SH-SY5Y (cell line): Measurements from ENCODE around the gene MGAT2.

Experiments used
- GATA2 ChIP-seq: IDR thresholded peaks from 2 replicates; pipeline ENCODE4 v1.6.1; 2011; ENCODE audit warnings: mild to moderate bottlenecking, low read depth, low read length
- GATA3 ChIP-seq: IDR thresholded peaks from 2 replicates; pipeline ENCODE4 v1.6.1; 2011; ENCODE audit warnings: low read depth, mild to moderate bottlenecking, low read length, moderate library complexity

MGAT2 gene

GRCh38 chr14:49633640-49634546, 13.3 kb downstream of the MGAT2 start:
- TF ChIP-seq GATA2: no peak
- no peak for TF ChIP-seq GATA3

DNA sequence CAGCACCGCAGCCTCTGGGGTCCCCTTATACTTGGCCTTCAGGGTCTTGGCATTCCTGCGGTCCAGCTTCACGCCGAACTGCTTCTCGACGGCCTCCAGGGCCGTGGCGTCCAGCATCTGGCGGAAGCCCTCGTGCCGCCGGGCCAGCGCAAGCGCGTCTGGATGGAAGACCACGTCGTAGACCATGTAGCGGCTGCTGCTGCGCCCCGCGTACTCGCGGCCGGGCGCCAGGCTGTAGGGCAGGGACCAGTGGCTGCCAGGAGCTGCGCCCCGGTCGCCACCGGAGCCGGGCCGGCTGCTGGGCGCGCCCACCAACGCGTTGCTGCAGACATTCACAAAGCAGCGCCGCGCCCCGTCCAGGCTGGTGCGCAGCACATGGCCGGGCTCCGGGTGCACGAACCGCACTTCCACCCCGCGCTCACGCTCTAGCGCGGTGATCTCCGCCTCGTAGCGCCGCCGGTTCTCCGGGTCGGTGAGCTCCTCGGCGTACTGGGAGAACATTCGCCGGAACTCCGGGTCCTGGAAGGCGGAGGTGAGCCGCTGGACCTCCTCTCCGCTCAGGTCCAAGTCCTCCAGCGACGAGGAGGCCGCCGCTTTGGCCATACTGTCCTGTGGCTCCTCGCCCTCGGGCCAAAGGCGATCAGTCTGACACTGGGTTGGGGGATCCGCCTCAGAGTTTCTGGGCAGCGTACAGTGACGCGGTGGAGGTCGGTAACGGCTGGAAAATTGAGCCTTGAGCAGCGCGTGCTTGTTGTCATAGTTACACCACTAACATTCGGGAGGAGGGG, 14.1 kb downstream of the MGAT2 start, which contains the start of gene DNAAF2:
TSS of gene DNAAF2 (minus strand) at position 698 of the 788 bp plus-strand sequence. CDS start at position 603, 95 bp downstream.
- no peak; the same call in 1 of the 2 replicates for TF ChIP-seq GATA2
- no peak for TF ChIP-seq GATA3

GRCh38 chr14:49636866-49637265, 16.3 kb downstream of the MGAT2 start:
- TF ChIP-seq GATA3 (no peak), GATA2 (no peak)

- TF ChIP-seq GATA2 (no peak), GATA3 (no peak)
Observed at GRCh38 chr14:49637534-49638078, 17.0 kb downstream of the MGAT2 start.

DNA sequence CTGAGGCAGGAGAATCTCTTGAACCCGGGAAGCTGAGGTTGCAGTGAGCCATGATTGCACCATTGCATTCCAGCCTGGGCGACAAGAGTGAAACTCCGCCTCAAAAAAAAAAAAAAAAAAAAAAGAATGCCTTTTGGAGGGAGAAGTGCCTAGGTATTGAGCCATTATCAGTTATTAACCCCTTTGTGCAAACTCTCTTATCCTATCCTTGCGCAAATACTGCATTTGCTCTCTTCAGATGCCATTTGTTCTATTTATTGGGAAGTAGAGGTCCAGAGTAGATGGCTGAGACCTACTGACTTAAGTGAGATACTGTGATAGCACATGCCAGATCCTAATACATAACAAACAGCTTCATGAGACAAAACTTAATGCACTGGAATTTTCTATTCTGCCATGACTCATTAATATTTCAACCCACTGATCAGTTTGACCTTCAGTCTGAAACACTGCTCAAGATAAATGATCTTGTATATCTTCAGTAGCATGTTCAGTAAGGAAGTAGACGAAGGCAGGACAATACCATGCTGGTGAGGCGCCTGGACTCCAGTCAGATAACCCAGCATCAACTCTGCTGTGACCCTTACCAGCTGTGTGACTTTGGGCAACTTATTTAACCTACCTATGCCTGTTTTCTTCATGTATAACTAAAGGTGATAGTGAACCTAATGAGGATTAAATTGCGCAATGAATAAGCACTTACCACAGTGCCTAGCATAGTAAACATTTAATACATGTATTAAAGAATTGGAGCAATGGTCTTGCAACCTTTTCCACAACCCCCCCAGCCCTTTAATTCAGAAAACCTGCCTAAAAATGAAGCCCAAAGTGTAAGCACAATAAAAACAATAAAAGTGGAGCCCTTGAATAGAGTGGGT, 20.2 kb downstream of the MGAT2 start:
- no peak for TF ChIP-seq GATA2
- TF ChIP-seq GATA3: no peak

GRCh38 chr14:49641697-49642129, 21.1 kb downstream of the MGAT2 start:
- TF ChIP-seq GATA2: no peak
- no peak for TF ChIP-seq GATA3

- TF ChIP-seq GATA2: no peak
- no peak for TF ChIP-seq GATA3
Observed at GRCh38 chr14:49642163-49642562, 21.6 kb downstream of the MGAT2 start.

DNA sequence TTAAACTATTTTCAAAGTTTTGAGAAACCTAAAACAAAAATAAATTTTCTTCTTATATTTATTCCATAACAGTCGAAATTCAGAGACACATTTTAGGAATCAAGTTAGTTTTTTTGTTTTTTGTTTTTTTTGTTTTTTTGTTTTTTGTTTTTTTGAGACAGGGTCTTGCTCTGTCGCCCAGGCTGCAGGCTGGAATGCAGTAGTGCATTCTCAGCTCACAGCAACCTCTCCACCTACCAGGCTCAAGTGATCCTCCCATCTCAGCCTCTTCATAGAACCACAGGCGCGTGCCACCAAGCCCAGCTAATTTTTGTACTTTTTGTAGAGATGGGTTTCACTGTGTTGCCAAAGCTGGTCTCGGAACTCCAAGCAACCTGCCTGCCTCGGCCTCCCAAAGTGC, 32.9 kb downstream of the MGAT2 start:
- TF ChIP-seq GATA3: no peak
- no peak for TF ChIP-seq GATA2

GRCh38 chr14:49654511-49654910, 33.9 kb downstream of the MGAT2 start:
- TF ChIP-seq GATA2: no peak
- no peak for TF ChIP-seq GATA3

- TF ChIP-seq GATA2 (no peak), GATA3 (no peak)
Observed at GRCh38 chr14:49659526-49660455, 39.2 kb downstream of the MGAT2 start.

DNA sequence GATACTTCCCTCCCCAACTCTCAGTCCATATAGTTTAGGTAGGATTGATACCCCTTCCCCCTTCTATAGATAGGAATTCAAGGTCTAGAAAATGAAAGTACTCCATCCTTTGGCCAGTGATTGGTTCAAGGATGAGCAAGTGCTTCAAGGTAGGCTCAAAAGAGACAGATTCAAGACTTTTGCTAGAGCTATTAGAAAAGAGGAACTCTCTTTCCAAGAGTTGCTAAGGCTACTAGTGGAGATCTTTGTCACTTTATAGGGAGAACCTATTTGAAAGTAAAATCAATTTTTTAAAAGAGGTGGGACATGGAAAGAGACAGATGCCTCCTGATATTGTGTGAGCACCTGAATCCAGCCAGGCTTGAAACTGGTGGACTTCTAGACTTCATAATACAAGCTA, 49.9 kb downstream of the MGAT2 start:
- TF ChIP-seq GATA2: no peak
- TF ChIP-seq GATA3: no peak
